HG03159 (cell line): Measurements from ENCODE around the gene KCNMA1.

Source experiments
- ATAC-seq: cut with Tn5 transposase; IDR thresholded peaks from one replicate; pipeline ENCODE4 v1.9.1; 2021; ENCODE audit warnings: mild to moderate bottlenecking, moderate library complexity; ENCODE audit not compliant: unreplicated experiment

Gene KCNMA1

DNA sequence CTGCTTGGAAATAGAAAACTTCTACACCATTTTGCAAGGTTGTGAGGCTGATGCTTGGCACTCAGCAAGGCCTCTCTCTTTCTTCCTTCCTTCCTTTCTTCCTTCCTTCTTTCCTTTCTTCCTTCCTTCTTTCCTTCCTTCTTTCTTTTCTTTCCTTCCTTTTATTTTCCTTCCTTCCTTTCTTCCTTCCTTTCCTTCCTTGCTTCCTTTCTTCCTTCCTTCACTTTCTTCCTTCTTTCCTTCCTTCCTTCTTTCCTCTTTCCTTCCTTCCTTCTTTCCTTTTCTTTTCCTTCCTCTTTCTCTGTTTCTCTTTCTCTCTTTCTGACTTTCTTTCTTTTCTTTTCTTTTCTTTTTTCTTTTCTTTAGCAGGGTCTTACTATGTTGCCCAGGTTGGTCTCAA is 460.4 kb downstream of the KCNMA1 start:
- no peak for ATAC-seq

DNA sequence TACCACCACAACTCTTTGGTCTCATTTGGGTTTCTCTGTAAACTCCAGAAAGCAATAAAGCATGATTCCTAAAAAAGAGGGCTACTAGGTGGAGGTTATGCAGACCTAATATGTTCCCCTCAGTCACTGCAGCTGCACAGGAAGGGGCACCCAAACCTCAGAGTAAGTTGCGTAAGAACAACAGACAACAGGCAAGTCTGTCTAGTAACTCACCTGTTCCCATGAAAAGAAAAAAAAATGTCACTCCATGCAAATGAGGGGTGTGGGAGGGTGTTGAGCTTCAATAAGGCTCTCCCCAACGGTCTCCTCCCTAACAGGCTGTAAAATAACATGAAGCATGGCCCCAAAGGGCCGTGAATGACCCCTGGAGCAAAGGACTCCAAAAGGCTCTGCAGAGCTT is 461.4 kb downstream of the KCNMA1 start:
- no peak for ATAC-seq

DNA sequence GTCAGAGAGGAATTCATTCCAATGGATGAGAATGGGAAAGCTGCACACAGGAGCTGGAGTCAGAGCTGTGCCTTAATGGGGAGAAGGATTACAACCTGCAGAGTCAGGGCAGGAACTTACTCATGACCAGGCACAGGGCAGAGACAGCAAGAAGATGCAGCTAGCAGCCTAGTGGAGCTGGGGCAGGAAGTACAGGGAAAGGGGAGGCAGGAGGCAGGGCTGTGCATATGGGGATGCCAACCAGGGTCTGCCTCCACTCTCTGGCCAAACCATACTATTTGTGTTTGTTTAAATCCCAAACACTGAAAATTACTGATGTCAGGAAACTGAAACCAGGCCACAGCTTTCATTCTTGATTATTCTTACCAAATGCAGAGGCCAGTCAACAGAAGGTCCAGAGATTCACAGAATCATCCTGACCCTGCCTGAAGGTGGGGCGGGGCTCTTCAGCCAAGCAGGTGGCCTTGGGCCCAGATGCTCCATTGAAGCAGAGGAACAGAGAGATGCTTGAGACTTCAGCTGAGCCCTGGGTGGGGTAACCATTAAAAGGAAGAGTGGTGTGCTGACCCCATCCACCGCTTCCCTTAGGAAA is 461.9 kb downstream of the KCNMA1 start:
- ATAC-seq, result no peak

DNA sequence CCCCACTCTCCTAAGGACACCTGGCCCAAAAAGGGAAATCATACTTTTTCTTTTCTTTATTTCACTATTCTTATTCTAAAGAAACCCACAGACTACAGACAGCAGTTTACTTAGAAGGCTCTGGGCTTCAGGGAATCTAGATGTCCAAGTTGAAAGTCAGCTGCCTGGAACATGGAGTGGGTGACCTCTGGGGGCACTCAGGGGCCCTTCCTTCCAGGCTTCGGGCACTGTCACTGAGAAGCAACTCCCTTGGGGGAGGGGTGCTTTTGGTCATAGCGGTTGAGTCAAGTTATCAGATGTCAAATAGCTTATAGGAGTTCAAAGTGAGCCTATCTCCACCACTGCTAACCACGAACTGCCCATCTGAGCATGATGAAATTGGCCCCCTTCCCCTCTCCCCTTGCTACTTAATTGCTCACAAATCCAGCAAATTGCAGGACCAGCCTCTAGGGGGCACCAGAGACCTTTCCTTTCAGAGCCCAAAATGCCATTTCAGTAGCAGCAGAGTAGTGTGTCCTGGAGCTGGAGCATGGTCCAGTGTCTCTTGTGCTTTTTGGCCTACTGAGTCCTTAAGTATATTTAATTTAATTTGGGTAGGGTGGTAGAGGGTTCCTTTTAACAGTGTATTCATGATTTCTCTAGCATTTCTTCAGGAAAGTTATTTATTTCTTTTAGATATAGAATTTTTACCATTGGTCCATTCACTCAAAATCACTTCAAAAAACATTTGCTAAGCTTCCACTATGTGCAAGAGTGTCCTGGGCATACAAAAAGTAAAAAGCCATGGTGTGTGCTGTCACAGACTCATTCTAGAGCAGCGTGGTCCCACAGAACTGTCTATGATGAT is 463.8 kb downstream of the KCNMA1 start:
- ATAC-seq, result peak; percentile 77

DNA sequence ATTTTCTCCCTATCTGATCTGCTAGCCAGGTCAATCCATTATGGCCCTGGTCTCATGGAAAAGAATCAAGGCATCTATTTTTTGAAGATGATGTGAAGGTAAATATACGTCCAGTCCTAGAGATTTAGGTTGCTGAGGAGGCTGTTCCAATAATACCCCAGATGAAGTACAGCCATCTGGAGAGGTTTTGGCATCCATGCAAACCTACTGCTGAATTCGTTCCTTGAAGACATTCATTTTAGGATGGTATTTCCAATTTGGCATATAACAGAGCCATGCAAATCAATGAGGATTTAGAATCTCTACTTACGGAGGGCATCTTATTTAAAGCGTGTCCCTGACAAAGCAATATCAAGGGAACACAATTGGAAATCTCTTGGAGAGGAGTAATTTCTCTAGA is 465.5 kb downstream of the KCNMA1 start:
- no peak for ATAC-seq

DNA sequence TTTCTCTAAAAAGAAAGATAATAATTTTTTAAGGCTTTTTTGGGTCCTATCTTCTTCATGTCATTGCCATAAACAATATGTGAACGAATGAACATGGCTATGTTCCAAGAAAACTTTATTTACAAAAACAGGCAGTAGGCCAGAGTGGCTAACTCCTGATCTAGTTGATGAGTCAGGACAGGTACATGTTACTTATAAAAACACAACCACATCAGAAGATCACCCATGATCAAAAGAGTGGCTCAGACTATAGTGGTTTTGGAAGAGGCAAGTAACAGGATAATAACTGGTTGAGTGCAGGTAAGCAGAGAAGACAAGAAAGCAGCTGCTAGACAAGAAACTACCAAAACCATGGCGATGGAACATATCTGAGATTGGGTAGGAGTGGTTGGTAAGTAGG is 468.7 kb downstream of the KCNMA1 start:
- ATAC-seq, result no peak

GRCh38 chr10:77168161-77168560 is 469.4 kb downstream of the KCNMA1 start:
- no peak for ATAC-seq

DNA sequence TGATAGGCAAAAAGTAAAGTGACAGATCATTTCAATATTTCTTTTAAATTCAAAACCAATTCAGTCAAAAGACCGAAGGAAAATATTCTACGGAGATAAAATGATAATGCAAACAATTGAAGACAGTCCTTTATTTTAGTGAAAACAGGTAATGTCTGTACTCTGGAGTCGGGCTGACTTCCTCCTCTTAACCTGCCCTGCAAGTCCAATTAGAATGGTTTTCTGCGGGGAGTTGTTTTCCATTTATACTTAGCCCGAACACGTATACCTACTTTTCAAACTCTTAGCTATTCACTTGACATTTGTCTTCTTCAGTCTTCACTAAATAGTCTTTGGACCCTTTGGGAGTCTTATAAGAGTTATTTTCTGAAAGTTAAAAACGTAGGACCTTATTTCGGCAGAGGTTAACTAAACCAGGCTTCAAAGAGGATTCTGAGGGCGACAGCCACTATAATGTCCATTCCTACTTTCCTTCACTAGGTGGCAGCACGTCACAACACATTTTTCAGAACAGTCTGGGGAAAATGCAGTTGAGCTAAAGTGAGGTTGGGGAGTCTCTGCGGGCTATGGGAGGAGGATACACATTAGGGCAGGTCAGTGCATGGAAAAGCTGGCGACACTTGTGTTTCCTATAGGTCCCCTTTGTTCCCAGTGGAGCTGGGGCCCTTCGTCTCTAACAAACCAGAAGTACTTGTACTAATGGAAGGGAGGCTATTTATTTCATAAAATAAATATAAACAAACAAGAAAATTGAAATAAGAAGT is 472.0 kb downstream of the KCNMA1 start:
- ATAC-seq, result peak; percentile 78

DNA sequence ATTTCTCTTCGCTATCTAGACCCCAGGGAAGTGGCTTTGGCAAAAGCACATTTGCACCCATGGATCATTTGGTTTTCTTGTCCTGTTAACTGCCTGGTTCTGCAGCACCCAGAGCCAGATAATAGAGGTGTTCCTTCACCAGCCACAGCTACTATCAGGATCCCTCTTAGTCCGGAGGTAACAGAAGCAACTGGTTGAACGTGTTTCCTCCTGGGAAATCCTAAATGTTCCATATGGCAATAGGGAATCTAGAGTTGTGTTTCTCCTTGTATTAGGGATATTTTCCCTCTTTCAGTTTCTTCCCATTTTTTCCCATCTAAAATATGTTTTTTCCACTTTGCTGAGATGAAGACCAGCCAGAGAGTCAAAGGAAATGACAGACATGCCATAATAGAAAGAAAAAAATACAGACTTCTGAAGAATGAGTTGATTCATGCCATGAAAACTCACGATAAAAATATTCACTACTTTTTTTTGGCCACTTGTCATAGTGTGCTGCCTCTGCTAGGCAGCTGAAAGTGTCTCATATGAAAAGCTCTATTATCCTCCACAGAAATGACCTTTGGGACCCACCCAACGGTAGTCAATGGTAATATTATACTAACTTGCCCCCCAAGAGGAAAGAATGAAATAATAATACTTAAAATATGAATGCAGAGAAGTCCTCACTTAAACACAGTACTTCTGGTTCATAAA is 472.8 kb downstream of the KCNMA1 start:
- no peak for ATAC-seq

GRCh38 chr10:77163670-77164348 is 473.8 kb downstream of the KCNMA1 start:
- no peak for ATAC-seq

- no peak for ATAC-seq
Observed at GRCh38 chr10:77162697-77163096, 474.9 kb downstream of the KCNMA1 start.

DNA sequence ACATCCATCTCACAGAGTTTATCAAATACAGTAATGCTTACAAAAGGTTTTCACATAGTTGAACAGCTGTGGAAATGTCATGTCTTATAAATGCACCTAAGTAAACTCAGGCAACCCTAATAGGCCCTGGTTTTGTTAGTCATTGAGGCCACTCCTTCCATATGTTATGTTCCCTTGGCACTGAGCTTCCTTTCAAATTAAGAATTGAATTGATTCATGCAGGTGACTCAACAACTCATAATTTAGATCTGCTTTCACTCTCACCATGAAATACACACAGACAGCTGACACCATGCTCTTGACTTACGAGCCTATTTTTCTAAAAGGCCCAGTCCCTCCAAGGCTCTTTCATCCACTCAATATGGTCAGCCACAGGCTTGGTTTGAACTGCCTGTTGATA is 476.9 kb downstream of the KCNMA1 start:
- no peak for ATAC-seq

- ATAC-seq, result no peak
Observed at GRCh38 chr10:77159538-77160110, 478.0 kb downstream of the KCNMA1 start.

DNA sequence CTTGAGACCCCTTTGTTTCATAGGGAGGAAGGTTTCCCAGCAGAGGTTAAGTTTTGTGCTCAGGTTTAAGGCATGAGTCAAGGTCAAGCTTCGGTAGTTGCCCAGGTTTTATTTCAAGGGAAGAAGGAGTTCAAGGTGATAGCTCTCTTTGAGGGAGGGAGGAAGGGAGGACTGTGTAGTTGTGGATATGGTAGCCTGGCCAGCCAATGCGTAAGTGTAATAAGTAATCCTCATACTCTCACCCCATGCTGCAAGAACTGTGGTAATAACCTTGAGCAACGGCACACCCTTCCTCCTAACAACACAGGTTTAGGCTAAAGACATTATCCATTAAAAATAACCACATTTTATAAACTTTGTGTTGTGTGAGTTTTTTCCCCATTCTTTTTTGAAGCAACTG is 478.9 kb downstream of the KCNMA1 start:
- no peak for ATAC-seq

GRCh38 chr10:77157248-77158019 is 480.2 kb downstream of the KCNMA1 start:
- ATAC-seq, result no peak

GRCh38 chr10:77156406-77156879 is 481.2 kb downstream of the KCNMA1 start:
- ATAC-seq, result no peak

DNA sequence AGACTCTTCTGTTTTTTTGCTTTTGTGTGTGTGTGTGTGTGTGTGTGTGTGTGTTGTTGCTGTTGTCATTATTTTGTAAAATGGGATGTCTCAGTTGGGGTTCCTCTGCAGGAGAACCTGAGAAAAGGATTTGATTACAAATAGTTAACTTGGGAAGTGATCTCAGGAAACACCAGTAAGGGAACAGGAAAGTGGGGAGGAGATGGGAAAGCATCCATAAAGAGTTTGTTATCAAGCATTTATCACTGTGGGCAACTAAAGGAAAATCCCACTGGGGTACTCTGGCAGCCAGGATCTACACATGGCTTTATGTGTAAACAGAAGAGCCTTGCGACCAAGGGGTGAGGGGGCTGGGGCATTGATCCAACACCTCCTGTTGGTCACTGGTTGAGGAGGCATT is 485.4 kb downstream of the KCNMA1 start:
- no peak for ATAC-seq

- no peak for ATAC-seq
Observed at GRCh38 chr10:77151408-77151807, 486.2 kb downstream of the KCNMA1 start.

DNA sequence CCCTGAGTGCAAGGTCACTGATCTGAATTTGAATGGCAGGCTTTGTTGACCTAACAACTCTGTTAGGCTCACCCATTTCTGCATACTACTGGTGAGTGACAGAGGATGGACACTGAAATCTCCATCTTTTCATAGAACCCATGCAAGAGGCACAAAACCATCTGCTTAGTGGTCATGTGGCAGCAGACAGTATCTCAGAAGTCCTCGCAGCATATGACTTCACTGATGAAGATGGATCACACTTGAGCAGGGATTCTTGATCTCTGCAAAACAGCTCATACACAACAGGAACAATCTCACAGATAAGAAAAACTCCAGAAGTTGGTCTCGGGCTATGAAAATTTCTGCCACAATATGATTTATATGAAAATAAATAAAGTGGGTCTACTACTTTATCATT is 487.9 kb downstream of the KCNMA1 start:
- no peak for ATAC-seq
